Stimulated activated CD8-positive, alpha-beta memory T cell treated with anti-CD3 and anti-CD28 coated beads, Interleukin-12 subunit alpha, Interleukin-12 subunit beta, amount 100 ng/mL, for 4 hours (primary cell): ENCODE measurements around the gene TIGIT.

ENCODE experiments used
- DNase-seq: peaks from one replicate; pipeline ENCODE4 v3.0.0-alpha.2; 2020; ENCODE audit warnings: low read depth

TIGIT gene

GRCh38 chr3:114355653-114356052, 61.8 kb downstream of the TIGIT start:
- no peak for DNase-seq

GRCh38 chr3:114356066-114356465, 62.2 kb downstream of the TIGIT start:
- DNase-seq = no peak

- DNase-seq = no peak
Observed at GRCh38 chr3:114356525-114356924, 62.7 kb downstream of the TIGIT start.
